AG04450 (cell line): ENCODE results near the gene ANKRD49. TPM values are rescaled to one million over a fixed set of nuclear protein-coding genes. Genes with fewer than 3 reads are reported as not detected.

ENCODE experiments used
- CTCF ChIA-PET: fragments of 300-600, 350-600 bp; formaldehyde crosslinking; extraction: SDS; loops from one replicate; lab custom pipeline; 2022; ENCODE audit warnings: antibody characterized with exemption, inconsistent platforms; lab: Charles Lee
- POLR2A ChIA-PET: fragments of 350-600 bp; formaldehyde crosslinking; extraction: SDS; loops from one replicate; lab custom pipeline; 2021; ENCODE audit warnings: antibody characterized with exemption, inconsistent platforms; lab: Yijun Ruan, JAX
- DNase-seq: peaks from one replicate; pipeline ENCODE4 v3.0.0-alpha.2; 2011; ENCODE audit warnings: low read depth, low spot score
- H3K27ac ChIP-seq: one replicate; pipeline ENCODE4 v1.5.1; 2012; ENCODE audit warnings: low read depth, low read length, control low read depth
- H3K27me3 ChIP-seq: one replicate; pipeline ENCODE4 v1.6.0; 2012; ENCODE audit warnings: low read length; ENCODE audit not compliant: control insufficient read depth, insufficient read depth
- H3K4me3 ChIP-seq: 2 replicates; pipeline ENCODE4 v1.5.1; 2011; ENCODE audit warnings: mild to moderate bottlenecking, low read depth, low read length, control low read depth
- H3K9me3 ChIP-seq: 2 replicates; pipeline ENCODE4 v1.5.1; 2012; ENCODE audit warnings: low read length; ENCODE audit not compliant: control insufficient read depth, insufficient read depth
- CTCF ChIP-seq: IDR thresholded peaks from 2 replicates; pipeline ENCODE4 v1.5.1; 2011; ENCODE audit warnings: low read depth, low read length, control low read depth, inconsistent platforms
- polyA plus RNA-seq: library from polyadenylated mRNA; depleted of rRNA; stranded (reverse); fragments of >200 nt; gene quantifications from 2 replicates; pipeline ENCODE4 v1.2.3, GENCODE V29; 2011

The ANKRD49 gene
- polyA plus RNA-seq, 1 experiment = 16.0 TPM

- Histone ChIP-seq H3K9me3 (no peaks in the 10 kb centered on the region), H3K4me3 (no peak overlapping the region), H3K27ac (no peak overlapping the region), H3K27me3 (no peaks in the 10 kb centered on the region)
- no peak for TF ChIP-seq CTCF
- ChIA-PET CTCF (interaction anchor here (1.6 kb wide), 1 partner anchor 9 kb away, joined by 4 read pairs; no protein-coding TSS in a partner anchor), POLR2A (no interaction called here)
- DNase-seq = no peak
Observed at GRCh38 chr11:94528551-94528950, 34.8 kb downstream of the ANKRD49 start.

DNA sequence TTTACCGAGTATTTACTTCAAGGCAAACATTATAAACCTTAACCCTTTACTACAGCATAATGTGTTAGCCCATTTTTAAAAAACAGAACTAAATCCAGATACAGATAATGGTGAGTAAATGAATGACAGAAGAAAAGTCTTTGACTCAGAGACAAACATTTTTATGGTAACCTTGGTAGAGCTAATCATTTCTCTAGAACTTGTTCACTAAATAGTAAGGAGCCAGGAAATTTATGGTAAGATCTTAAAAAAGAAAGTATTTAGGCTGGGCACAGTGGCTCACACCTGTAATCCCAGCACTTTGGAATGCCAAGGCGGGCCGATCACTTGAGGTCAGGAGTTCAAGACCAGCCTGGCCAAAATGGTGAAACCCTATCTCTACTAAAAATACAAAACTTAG lies 38.4 kb downstream of the ANKRD49 start:
- CTCF ChIA-PET = interaction anchor here (0.7 to 1.0 kb wide), 4 partner anchors 13 to 503 kb away, joined by 3 read pairs; no protein-coding TSS in a partner anchor
- Histone ChIP-seq H3K4me3 (no peak overlapping the region), H3K27ac (no peak overlapping the region), H3K27me3 (no peaks in the 10 kb centered on the region), H3K9me3 (no peaks in the 10 kb centered on the region)
- POLR2A ChIA-PET = no interaction called here
- TF ChIP-seq CTCF = no peak
- no peak for DNase-seq

GRCh38 chr11:94533206-94533605 lies 39.4 kb downstream of the ANKRD49 start:
- ChIA-PET POLR2A (no interaction called here), CTCF (interaction anchor here (0.8 to 2.0 kb wide), 6 partner anchors 11 to 435 kb away, joined by 3 to 9 read pairs (median 4); no protein-coding TSS in a partner anchor)
- no peak for DNase-seq
- no peak for TF ChIP-seq CTCF
- Histone ChIP-seq H3K9me3 (no peaks in the 10 kb centered on the region), H3K27me3 (no peaks in the 10 kb centered on the region), H3K4me3 (no peak overlapping the region), H3K27ac (no peak overlapping the region)

DNA sequence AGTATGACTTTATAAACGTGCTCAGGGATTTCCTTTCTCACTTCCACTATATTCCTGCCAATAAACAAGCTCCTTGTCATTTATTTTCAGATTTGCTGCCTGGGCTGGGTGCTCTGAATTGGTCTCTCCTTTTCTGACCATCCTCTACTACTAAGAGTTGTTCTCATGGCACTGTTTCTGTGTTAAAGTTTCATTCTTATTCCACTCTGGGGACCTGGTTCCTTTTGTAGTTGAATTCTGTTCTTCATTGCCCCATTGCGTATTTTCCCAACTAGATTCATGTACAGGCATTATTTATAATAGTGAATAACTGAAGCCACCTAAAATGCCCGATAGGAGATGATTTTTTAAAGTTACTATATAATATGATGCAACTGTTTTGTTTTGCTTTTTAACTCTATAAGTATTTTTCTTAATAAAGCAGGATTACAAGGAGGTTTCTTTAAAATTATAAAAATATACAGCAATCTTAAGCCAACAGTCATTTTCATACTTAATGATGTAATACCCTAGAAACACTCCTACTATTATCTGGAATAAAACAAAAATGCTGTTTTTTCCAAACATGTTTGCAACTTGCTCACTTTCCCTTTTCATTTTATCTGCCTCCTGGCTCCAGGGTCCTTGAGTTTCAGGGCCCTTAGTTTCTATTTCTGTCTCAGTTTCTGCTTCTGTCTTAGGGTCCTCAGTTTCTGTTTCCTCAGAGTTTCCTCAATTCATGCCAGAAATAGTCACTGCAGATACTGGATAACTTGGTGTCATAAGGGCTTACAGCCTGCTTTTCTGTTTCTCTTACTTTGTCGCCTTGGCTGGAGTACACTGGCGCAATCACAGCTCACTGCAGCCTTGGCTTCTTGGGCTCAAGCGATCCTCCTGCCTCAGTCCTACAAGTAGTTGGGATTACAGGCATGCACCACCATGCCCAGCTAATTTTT lies 40.2 kb downstream of the ANKRD49 start:
- H3K27me3 ChIP-seq = no peaks in the 10 kb centered on the region
- ChIA-PET CTCF (interaction anchor here (0.6 to 2.0 kb wide), 6 partner anchors 12 to 1762 kb away, joined by 3 to 9 read pairs (median 4); no protein-coding TSS in a partner anchor), POLR2A (interaction anchor here (0.6 kb wide), 2 partner anchors 12 to 1566 kb away, joined by 3 read pairs; no protein-coding TSS in a partner anchor)
- no peak for TF ChIP-seq CTCF
- H3K9me3 ChIP-seq = no peaks in the 10 kb centered on the region
- H3K27ac ChIP-seq = no peak overlapping the region
- DNase-seq = no peak
- H3K4me3 ChIP-seq = no peak overlapping the region

DNA sequence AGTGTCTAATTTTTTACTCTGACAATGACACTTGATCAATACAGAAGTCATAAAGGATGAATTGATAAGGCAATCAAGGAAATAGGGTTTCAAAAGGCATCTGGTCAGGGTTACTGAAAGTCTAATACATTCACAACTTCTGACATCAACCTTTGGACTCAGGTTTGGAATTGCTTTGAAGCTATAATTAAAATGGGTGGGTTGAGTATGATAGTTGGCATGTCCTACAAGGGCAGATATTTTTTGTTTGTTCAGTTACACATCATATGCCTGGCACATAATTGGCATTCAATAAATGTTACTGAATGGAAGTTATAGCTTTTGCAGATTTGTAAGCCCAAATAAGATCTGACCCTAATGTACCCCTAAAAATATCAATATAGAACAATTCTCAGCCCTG lies 42.6 kb downstream of the ANKRD49 start:
- CTCF ChIA-PET = interaction anchor here (0.8 to 2.9 kb wide), 3 partner anchors 17 to 87 kb away, joined by 4 to 11 read pairs (median 5); no protein-coding TSS in a partner anchor
- Histone ChIP-seq H3K9me3 (no peaks in the 10 kb centered on the region), H3K27ac (no peak overlapping the region), H3K27me3 (no peaks in the 10 kb centered on the region), H3K4me3 (no peak overlapping the region)
- POLR2A ChIA-PET = no interaction called here
- DNase-seq = no peak
- TF ChIP-seq CTCF = no peak
